GM19240 (cell line): ENCODE results near the gene LINC01488.

ENCODE experiments used
- DNase-seq: peaks from one replicate; pipeline ENCODE4 v3.0.0; 2011; ENCODE audit warnings: low spot score; ENCODE audit not compliant: insufficient read length

LINC01488 gene

DNA sequence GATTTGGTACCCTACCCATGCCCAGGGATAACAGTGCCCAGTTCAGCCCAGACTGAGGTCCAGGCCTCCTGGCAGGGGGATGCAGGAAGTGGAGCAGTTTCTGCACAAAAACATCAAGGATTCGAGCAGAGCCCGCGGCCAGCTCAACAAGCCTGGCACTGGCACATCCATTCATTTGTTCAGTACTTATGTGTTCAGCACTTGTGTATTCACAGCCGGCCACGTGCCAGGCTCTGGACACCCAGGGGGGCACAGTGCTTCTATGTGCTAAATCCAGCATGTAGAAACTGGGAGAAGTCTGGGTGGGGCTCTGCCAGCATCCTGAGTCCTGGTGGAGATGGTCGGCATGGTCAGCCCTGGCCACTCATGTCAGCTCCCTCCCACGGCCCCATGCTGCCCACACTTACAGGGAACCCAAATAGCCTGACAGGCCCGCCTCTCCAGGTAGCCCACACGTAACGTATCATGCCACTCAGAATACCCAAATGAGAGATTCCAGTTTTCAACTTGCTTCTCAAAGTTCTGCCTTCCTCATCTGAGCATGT, 28.5 kb downstream of the LINC01488 start:
- no peak for DNase-seq

- no peak for DNase-seq
Measured at GRCh38 chr11:69510471-69511357, 29.3 kb downstream of the LINC01488 start.

DNA sequence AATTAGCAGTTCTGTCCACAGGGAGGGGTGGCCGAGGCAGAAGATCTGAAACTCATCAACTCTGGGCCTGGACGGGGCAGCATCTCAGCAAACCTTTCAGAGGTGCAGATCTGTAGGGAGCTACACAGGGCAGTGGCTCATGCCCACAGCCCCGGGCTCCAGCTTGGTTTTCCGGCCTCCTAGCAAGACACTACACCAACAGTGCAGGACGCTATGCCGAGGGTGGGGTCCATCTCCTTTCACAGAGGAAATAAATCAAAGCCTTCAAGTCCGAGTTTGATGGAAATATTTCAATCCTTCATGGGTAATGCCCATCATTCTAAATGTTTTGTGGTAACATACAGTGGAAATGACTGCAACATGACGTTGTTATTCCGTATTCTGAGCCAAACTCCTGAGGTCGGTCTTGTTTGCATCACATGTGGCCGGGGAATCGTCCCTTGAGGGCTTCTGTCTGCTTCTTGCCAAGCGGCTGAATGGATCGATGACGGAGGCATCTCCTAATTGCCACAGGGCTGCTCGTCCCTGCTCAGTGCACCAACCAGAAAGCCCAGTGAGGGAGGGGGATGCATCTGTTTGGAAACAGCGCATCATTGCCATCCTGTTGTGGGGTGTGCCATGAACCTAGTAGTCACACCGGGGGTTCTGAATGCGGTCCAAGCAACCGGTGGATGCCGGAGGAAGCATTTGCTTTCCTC, 30.0 kb downstream of the LINC01488 start:
- DNase-seq, result no peak

GRCh38 chr11:69512136-69512535, 30.7 kb downstream of the LINC01488 start:
- no peak for DNase-seq

GRCh38 chr11:69512790-69513189, 31.3 kb downstream of the LINC01488 start:
- DNase-seq, result no peak

- DNase-seq, result no peak
Measured at GRCh38 chr11:69513196-69513595, 31.7 kb downstream of the LINC01488 start.

DNA sequence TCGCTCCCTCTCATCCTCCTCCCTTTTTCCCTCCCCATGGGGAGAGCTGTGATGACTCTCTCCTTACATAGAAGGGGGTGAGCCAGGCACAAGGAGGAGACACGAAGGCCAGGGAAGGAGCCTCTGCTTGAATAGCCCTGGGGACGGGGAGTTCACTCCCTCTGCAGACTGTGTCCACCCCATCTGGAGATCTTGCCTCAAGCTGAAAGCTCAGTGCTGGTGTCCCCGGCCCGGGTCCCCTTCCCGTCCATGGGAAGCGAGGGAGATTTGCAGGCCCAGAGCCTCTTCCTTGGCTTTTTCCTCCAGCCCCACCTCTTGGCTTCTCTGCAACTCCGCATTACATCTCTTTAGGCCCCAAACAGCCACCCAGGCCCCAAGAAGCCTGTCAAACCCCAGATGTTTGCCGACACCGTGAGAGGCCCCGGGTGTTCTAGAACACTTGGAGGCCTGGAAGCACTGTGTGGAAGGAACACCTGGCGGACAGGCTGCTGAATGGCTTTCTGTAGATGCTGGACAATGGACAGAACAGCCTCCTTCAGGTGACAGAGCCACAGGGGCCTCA, 32.3 kb downstream of the LINC01488 start:
- DNase-seq, result no peak

DNA sequence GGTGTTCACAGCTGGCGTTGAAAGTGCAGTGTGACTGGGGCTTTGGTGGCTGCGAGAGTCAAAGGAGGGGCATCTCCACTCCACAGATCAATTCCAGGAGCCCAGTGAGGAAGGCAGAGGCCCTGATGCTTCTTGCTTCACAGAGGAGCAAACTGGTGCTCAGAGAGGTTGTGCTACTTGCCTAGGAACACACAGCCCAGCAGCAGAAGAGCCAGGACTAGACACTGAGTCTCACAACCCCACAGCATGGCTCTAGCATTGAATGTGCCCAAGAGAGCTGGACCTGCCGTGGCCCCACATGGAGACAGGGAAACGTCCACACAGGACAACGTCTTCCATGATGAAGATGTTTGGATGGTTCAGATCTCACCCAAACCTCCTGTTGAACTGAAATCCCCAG, 33.3 kb downstream of the LINC01488 start:
- DNase-seq, result no peak

- no peak for DNase-seq
Measured at GRCh38 chr11:69515271-69516245, 34.1 kb downstream of the LINC01488 start.

DNA sequence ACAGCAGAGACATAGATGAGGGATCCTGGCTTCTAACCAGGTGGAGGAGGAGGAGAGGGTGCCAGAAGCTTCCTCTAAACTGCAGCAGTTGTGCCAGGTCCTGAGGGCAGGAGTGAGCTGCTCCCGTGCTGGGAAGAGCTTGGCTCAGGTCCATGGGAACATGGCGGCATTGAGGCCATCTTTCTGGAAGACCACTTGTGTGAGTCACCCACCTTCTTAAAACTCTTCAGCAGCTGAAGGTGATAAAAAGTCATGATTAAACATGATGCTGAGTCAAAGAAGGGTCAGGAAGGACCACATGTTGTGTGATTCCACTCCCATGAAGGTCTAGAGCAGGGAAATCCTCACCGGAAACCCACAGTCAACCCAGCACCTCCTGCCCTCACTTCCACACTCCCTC, 35.1 kb downstream of the LINC01488 start:
- no peak for DNase-seq

GRCh38 chr11:69518081-69518950, 36.9 kb downstream of the LINC01488 start:
- no peak for DNase-seq

GRCh38 chr11:69520186-69520916, 38.9 kb downstream of the LINC01488 start:
- no peak for DNase-seq

DNA sequence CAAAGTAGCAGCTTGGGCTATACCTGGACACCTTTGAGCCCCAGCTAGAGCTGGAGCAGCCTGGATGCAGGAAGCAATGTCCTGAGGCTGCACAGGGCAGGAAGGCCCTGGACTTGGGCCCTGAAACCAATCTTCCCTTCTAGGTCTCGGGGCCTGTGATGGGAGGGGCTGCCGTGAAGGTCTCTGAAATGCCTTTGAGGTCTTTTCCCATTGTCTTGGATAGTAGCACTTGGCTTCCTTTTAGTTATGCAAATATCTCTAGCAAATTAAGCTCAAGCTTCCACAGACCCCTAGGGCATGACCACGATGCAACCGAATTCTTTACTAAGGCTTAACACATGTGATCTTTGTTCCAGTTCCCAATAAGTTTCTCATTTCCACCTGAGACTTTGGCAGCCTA, 40.0 kb downstream of the LINC01488 start:
- no peak for DNase-seq

- no peak for DNase-seq
Measured at GRCh38 chr11:69523453-69523852, 42.0 kb downstream of the LINC01488 start.

DNA sequence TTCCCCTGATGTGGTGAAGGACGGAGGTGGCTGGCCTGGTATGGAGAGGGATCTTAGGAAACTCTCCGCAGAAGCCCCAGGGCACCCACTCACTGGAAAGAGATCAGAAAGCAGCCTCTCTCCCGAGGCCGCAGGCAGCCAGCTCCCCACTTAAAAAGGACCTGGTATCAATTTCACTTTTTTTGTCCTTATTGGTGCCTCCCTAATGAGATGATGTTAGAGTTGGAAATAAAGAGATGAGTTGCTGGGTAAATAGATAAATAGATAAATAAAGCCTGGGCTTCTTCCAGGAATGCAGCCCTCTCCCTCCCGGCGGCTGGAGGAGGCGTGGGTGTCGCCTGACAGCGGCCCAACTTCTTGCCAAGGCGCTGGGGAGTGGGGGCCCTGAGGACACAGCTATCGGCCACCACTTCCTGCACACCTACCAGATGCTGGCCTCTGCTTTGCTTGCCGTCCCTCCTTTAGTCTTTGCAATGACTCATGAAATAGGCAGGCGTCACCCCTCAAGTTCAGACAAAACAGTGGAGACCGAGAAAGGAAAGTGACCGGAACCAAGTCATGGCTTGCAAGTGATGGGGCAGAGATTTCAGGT, 42.9 kb downstream of the LINC01488 start:
- DNase-seq, result no peak

GRCh38 chr11:69524991-69525411, 43.5 kb downstream of the LINC01488 start:
- DNase-seq, result no peak

- DNase-seq, result no peak
Measured at GRCh38 chr11:69525516-69526452, 44.3 kb downstream of the LINC01488 start.

GRCh38 chr11:69526453-69526810, 45.0 kb downstream of the LINC01488 start:
- DNase-seq, result no peak
